GM12874 (cell line): Measurements from ENCODE around the gene STXBP5L.

Experiments used
- TF ChIP-seq, protein P1 (sequence below): IDR thresholded peaks from 2 replicates; pipeline ENCODE4 v1.5.1; 2011; ENCODE audit warnings: low read depth, mild to moderate bottlenecking, control low read depth, low read length, moderate library complexity; ENCODE audit not compliant: insufficient read depth

Gene STXBP5L

DNA sequence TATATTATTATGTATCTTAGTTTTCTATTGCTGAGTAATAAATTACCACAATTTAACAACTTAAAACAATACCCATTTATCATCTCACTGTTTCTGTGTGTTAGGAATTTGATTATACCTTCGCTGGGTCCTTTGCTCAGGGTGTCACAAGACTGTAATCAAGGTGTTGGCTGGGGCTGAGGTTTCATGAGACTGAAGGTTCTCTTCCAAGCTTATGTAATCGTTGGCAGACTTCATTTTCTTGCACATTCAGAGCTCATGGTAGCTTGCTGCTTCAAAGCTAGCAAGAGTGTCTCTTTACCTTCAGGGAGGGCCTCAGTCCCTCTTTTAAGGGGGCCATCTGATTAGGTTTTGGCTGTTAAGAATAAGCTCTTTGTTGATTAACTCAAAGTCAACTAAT is 344.7 kb downstream of the STXBP5L start:
- TF ChIP-seq, protein P1, sequence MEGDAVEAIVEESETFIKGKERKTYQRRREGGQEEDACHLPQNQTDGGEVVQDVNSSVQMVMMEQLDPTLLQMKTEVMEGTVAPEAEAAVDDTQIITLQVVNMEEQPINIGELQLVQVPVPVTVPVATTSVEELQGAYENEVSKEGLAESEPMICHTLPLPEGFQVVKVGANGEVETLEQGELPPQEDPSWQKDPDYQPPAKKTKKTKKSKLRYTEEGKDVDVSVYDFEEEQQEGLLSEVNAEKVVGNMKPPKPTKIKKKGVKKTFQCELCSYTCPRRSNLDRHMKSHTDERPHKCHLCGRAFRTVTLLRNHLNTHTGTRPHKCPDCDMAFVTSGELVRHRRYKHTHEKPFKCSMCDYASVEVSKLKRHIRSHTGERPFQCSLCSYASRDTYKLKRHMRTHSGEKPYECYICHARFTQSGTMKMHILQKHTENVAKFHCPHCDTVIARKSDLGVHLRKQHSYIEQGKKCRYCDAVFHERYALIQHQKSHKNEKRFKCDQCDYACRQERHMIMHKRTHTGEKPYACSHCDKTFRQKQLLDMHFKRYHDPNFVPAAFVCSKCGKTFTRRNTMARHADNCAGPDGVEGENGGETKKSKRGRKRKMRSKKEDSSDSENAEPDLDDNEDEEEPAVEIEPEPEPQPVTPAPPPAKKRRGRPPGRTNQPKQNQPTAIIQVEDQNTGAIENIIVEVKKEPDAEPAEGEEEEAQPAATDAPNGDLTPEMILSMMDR: no peak

DNA sequence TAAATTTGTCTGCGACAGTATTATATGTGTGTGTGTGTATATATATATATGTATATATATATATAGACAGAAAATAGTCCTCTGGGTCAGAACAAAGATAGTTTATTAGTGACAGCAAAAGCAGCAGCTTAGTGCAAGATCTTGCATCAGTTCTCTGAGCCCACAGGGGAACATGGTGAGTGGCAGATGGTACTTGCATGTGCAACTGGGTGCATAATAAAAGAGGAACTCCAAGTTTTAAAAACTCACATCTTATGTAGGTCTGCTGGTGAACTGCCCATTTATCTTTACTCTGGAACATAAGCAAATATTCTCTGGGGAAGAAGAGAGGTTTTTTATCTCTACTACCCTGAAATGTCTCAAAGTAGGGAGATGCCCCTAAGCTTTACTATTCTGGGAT is 361.4 kb downstream of the STXBP5L start:
- TF ChIP-seq, protein P1: no peak

DNA sequence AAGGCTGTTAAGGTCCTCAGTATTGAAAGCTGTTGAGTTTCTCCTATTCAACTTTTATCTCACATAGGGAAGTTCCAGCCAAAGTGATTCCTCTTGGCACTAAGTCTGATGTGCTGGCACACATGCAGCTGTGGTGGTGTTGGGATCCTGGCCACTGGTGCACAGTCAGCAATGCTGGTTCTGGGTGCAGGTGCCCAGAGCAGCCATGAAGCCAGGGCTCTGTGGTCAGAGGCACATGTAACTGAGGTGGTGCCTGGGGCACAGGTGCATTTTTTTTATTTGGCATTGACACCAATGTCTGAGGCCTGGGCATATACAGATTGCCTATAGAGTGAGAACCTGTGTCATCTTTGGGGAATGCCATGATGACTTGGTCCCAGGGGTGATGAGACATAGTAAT is 366.4 kb downstream of the STXBP5L start:
- TF ChIP-seq, protein P1: no peak

DNA sequence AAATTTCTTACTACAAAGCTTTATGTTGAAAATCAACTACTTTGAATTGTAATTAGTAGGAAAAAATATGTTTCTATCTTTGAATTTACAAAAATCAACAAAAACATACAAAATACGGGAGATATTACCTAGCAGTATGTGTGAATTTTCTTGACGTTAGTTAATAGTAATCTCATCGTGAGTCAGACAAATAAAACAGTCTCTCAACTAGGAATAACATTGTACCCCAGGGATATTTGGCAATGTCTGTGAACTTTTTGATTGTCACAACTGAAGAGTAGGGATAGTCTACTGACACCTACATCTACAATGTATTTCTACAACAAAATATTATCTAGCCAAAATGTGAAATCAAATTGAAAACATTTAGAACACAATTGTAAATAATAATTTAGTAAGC is 387.4 kb downstream of the STXBP5L start:
- TF ChIP-seq, protein P1: no peak

DNA sequence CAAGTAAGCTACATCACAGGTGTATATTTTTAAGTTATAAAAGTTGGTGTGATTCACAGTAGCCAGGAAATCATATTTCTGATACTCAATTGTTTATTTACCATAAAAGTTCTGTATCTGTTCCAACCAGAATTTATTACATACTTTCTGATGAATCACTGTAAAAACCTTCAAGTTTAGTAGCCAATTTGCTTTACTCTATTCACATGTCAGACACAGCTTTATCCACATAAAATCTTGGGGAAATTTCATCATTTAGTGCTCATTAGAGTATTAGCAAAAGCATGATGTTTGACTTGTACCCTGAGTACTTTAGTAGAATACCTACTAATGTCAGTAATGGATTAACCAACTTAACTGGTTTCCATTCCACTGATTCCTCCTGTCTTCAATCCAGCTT is 388.0 kb downstream of the STXBP5L start:
- TF ChIP-seq, protein P1: no peak

DNA sequence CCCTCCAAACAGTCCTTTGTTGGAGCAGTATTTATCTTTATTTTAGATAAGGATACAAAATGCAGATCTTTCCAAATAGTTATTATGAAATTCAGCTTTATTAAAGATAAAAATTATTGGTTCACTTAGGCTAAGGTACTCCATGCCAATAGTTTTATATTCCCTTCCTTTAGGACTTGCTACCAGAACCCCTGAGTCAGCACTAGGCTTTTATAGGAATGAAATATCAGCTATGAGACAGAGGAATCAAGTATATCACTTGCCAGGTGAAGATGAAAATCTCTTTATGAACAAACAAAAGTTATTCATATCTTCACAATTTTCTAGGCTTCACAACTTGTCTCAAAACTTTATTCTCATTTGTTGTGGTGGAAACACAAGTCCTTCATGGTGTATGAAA is 416.3 kb downstream of the STXBP5L start:
- TF ChIP-seq, protein P1: no peak

DNA sequence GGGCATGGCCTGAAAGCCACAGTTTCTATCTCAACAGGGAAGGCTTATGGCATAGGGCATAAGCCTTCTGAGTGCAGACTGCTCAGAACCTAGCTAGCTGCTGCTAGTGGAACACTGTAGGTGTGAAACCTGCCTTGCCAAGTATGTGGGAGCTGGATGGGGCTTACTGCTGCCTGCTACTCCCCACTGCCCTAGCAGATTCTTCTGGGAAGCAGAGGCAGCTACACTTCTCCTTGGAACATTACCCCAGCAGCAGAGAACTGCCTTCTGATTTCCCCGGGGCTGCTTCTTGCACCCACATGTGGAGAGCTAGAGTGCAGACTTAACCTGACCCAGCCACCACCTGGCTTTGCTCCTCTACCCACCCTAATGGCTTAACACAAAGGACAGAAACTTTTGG is 422.1 kb downstream of the STXBP5L start:
- TF ChIP-seq, protein P1: no peak

DNA sequence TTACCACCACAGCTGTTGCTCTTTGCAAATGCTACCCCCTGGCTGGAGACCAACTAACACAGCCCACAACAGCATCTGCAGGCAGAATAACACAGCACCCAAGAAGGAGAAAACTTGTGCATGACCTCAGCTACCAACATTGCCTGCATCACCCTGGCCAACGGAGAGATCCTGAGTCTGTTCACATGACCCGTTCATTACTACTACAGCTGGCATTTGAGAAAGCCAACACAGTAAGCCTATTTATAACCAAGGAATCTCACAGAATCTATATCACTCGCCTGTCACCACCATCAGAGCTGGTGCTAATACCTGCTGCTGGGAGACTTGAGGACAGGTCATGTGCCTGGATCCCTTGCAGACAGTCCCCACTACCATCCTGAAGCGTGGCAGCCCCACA is 422.6 kb downstream of the STXBP5L start:
- TF ChIP-seq, protein P1: no peak
